Measurements from ENCODE around the gene DDX42. TPM values are rescaled to one million over a fixed set of nuclear protein-coding genes. Genes with fewer than 3 reads are reported as not detected.

The DDX42 gene
- total and polyA plus RNA-seq, 9 of the 15 experiments (the other 6 are each of a cell fraction or from before 2014, with no cell fraction given): 16.5 to 149 (median 87.6) TPM

DNA sequence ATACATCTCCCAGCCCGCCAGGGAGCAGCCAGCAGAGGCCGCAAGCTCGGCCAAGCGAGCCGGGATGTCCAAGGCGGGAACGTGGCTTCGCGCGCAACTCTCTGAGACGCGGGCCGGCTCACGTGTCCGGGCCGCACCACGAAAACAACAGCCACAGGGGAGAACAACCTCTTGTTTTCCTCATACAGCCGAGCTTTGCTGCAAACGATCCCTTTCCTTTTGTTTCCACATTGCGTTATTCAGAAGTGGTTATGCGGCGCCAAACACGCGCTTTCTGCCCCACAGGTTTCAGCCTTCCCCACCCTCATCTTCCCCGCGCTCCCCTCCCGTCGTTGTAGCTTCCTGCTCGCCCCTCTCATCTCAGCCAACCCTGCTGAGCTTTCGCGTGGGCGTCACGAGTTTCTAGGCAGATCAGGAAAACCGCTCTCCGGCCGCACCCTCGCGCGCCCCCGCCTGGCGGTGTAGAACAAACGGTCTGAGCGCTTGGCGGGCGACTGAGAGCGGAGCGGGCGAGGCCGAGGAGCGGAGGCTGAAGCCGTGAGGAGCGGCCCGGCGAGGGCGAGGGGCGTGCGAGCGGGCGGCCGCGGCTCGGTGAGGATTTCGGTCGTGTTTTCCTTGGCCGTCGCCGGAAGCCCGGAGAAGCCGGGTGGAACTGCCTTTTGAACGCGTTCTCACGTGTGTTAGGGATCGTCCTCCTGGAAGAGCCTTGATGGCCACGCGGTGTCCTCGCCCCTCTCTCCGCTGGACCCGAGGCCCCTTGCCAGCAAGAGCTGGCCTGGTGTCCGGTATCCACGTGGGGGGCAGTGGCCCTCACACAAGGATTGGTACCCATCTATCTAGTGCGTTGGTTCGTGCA lies 75.1 kb downstream of the DDX42 start (continued):
- TF ChIP-seq NEUROD1 (IDR thresholded peaks at IDR 0.05; ENCODE audit: borderline replicate concordance, low read depth, low read length, partially characterized antibody) (peak; percentile 91), TEAD1 (CRISPR knock-in tag; IDR thresholded peaks at IDR 0.05) (peak; percentile 53 to 88; a peak in 3 of 4 replicates), NFXL1 (CRISPR knock-in tag; IDR thresholded peaks at IDR 0.05) (0 out of 2 replicates have a peak, but pooled peaks have one; percentile 12), SRF (CRISPR knock-in tag; IDR thresholded peaks at IDR 0.05) (peak; percentile 36 to 49; a peak in 2 of 4 replicates), CREM (IDR thresholded peaks at IDR 0.05; ENCODE audit: low read depth) (peak; percentile 95), ZFP36 (IDR thresholded peaks at IDR 0.05; ENCODE audit: low read depth, low read length, partially characterized antibody) (no peak), ATF7 (IDR thresholded peaks at IDR 0.05) (peak; percentile 100), ELF2 (CRISPR knock-in tag; IDR thresholded peaks at IDR 0.05) (peak; percentile 83), SREBF1 (IDR thresholded peaks at IDR 0.05; ENCODE audit: borderline replicate concordance, low read depth, low read length) (peak; percentile 93), CBX3 (IDR thresholded peaks at IDR 0.05; ENCODE audit: borderline replicate concordance in 1 of 2, low read length in 2 of 2) (peak in 1 of 2 experiments; percentile 94; a peak in 2 of 3 replicates)
- TF ChIP-seq, protein P1, sequence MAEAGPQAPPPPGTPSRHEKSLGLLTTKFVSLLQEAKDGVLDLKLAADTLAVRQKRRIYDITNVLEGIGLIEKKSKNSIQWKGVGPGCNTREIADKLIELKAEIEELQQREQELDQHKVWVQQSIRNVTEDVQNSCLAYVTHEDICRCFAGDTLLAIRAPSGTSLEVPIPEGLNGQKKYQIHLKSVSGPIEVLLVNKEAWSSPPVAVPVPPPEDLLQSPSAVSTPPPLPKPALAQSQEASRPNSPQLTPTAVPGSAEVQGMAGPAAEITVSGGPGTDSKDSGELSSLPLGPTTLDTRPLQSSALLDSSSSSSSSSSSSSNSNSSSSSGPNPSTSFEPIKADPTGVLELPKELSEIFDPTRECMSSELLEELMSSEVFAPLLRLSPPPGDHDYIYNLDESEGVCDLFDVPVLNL (CRISPR knock-in tag; IDR thresholded peaks at IDR 0.05; ENCODE audit: low read depth): peak; percentile 92
- TF ChIP-seq, protein P2, sequence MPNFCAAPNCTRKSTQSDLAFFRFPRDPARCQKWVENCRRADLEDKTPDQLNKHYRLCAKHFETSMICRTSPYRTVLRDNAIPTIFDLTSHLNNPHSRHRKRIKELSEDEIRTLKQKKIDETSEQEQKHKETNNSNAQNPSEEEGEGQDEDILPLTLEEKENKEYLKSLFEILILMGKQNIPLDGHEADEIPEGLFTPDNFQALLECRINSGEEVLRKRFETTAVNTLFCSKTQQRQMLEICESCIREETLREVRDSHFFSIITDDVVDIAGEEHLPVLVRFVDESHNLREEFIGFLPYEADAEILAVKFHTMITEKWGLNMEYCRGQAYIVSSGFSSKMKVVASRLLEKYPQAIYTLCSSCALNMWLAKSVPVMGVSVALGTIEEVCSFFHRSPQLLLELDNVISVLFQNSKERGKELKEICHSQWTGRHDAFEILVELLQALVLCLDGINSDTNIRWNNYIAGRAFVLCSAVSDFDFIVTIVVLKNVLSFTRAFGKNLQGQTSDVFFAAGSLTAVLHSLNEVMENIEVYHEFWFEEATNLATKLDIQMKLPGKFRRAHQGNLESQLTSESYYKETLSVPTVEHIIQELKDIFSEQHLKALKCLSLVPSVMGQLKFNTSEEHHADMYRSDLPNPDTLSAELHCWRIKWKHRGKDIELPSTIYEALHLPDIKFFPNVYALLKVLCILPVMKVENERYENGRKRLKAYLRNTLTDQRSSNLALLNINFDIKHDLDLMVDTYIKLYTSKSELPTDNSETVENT (CRISPR knock-in tag; IDR thresholded peaks at IDR 0.05): peak; percentile 84; the same call in 1 of the 2 replicates
- TF ChIP-seq, protein P3, sequence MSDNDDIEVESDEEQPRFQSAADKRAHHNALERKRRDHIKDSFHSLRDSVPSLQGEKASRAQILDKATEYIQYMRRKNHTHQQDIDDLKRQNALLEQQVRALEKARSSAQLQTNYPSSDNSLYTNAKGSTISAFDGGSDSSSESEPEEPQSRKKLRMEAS (CRISPR knock-in tag; IDR thresholded peaks at IDR 0.05): peak; percentile 93
- TF ChIP-seq, protein P4, sequence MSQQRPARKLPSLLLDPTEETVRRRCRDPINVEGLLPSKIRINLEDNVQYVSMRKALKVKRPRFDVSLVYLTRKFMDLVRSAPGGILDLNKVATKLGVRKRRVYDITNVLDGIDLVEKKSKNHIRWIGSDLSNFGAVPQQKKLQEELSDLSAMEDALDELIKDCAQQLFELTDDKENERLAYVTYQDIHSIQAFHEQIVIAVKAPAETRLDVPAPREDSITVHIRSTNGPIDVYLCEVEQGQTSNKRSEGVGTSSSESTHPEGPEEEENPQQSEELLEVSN (IDR thresholded peaks at IDR 0.05; ENCODE audit: borderline replicate concordance in 1 of 2, extremely low read depth in 1 of 2, insufficient read depth in 1 of 2, insufficient read length in 1 of 2, low read depth in 1 of 2, low read length in 1 of 2, poor library complexity in 1 of 2, severe bottlenecking in 1 of 2): peak; percentile 99 to 100
- TF ChIP-seq, protein P5, sequence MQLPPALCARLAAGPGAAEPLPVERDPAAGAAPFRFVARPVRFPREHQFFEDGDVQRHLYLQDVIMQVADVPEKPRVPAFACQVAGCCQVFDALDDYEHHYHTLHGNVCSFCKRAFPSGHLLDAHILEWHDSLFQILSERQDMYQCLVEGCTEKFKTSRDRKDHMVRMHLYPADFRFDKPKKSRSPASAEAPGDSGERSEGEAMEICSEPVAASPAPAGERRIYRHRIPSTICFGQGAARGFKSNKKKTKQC (CRISPR knock-in tag; IDR thresholded peaks at IDR 0.05): peak; percentile 99
- TF ChIP-seq, protein P6, sequence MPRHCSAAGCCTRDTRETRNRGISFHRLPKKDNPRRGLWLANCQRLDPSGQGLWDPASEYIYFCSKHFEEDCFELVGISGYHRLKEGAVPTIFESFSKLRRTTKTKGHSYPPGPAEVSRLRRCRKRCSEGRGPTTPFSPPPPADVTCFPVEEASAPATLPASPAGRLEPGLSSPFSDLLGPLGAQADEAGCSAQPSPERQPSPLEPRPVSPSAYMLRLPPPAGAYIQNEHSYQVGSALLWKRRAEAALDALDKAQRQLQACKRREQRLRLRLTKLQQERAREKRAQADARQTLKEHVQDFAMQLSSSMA (CRISPR knock-in tag; IDR thresholded peaks at IDR 0.05): peak; percentile 38; the same call in 1 of the 2 replicates
